ENCODE data around the gene ACSL1. TPM values are rescaled to one million over a fixed set of nuclear protein-coding genes. Genes with fewer than 3 reads are reported as not detected.

The ACSL1 gene
- total RNA-seq: 321 TPM
- long read RNA-seq, transcript ACSL1-209 (3 exons, 2,796 nt): minor isoform, 6 of 422 reads
- long read RNA-seq, transcript ACSL1-210 (21 exons, 2,469 nt): minor isoform, 7 of 422 reads
- long read RNA-seq, transcript ACSL1-201 (21 exons, 3,832 nt): major isoform, 206 of 422 reads
- long read RNA-seq, transcript ACSL1-202 (20 exons, 3,636 nt): minor isoform, 9 of 422 reads
- long read RNA-seq, partial matches to known transcripts: 56 of 422 reads
- long read RNA-seq, other reads (novel, unspliced or antisense): 132 of 422 reads

DNA sequence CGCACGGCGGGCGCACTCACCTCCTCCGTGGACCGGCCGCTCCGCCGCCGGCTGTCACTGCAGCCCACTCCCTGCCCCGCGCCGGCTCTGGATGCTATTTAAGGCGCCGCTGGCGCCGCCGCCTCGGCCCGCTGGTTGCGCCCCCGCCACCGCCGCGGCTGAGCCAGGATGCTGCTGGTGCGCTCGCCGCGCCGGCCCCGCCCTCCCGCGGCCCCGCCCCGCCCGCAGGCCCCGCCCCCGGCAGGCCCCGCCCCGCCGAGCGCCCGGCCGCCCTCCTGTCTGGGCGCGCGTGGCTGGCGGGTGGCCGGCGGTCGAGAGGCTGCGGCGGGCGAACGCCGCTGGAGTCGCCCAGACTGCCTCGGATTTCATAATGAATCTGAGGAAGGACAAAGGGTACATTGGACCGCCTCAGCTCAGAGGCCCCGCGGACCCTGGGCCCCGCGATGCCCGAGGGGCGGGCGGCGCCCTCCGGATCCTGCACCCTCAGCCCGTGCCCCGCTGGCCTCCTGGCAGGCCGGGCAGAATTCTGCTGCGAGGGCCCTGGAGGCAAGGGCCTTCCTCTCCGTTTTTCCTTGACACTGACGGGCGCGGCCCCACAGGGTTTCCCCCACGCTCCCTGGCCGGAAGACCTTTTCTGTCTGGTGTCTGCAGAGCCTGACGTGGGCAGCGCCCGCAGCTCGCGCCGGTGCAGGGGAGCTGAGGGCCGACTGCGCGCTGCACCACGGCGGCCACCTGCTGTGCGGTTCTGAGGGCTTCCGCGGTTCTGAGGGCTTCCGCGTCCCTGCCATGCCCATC lies at the start of gene ACSL1:
TSS of gene ACSL1 (minus strand) at position 73 of the 795 bp plus-strand sequence. CDS start 22,454 bp downstream, outside the sequence.
- intact Hi-C loops (cut with DNase I): no loop called here
- peak; percentile 94 to 96 for ATAC-seq

GRCh38 chr4:184873054-184873453 lies 47.3 kb upstream of the ACSL1 start:
- H3K9me3 ChIP-seq: no peaks in the 10 kb centered on the region
- no peak overlapping the region for H3K4me3 ChIP-seq
- H3K4me1 ChIP-seq: no peaks in the 10 kb centered on the region
- H3K36me3 ChIP-seq: no peaks in the 10 kb centered on the region
- no peak for TF ChIP-seq CTCF (IDR thresholded peaks at IDR 0.05)
- ATAC-seq (no peak), DNase-seq (no peak)
- H3K27me3 ChIP-seq (ENCODE audit: low read depth): no peaks in the 10 kb centered on the region
- intact Hi-C loops (cut with DNase I): no loop called here
- H3K27ac ChIP-seq: no peak overlapping the region

More for the DNA sequence above, at the start of gene ACSL1:
- Histone ChIP-seq H3K27ac (peak within 1 kb of the TSS; percentile 81), H3K27me3 (ENCODE audit: low read depth) (no peaks in the 10 kb centered on the region), H3K4me1 (peaks cover 20% of the 10 kb centered on the region), H3K9me3 (no peaks in the 10 kb centered on the region), H3K36me3 (no peaks in the 10 kb centered on the region), H3K4me3 (peak within 1 kb of the TSS; percentile 69)
- TF ChIP-seq CTCF (IDR thresholded peaks at IDR 0.05): no peak
- DNase-seq: peak; percentile 92

DNA sequence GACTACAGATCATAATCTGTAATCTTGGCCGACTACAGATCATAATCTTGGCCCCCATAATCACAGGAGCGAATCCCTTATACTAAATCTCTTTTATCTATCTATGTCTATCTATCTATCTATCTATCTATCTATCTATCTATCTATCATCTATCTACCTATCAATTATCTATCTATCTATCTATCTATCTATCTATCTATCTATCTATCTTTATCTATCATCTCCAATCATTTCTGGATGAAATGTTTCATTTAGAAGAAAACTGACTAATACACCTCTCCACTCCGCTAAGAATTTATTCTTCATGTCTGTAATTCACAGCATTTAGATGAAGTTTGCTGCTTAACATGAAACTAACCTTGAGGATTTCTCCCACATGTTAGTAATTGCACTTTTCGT lies 45.0 kb upstream of the ACSL1 start:
- no peak for DNase-seq
- Histone ChIP-seq H3K9me3 (no peaks in the 10 kb centered on the region), H3K36me3 (no peaks in the 10 kb centered on the region), H3K4me3 (no peak overlapping the region), H3K27me3 (ENCODE audit: low read depth) (no peaks in the 10 kb centered on the region), H3K27ac (no peak overlapping the region), H3K4me1 (no peaks in the 10 kb centered on the region)
- intact Hi-C loops (cut with DNase I): no loop called here
- ATAC-seq: no peak
- TF ChIP-seq CTCF (IDR thresholded peaks at IDR 0.05): no peak

DNA sequence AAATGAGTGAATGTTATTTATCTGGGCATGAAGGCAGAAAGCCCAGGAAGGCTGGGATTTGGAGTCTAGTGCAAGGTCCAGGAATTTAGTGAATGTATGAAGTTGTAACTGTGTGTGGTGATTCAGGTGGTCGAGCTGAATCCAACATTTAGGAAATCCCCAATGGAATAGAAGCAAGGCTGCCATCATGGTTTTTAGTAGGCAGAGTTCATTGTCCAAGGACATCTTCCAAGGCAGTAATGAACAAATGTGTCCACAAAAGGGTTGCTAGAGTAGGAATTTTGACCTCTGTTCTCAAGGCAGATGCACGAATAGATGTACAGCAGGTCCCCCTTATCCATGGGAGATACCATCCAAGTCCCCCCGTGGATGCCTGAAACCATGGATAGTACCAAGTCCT lies 42.9 kb upstream of the ACSL1 start:
- H3K36me3 ChIP-seq: no peaks in the 10 kb centered on the region
- no peak overlapping the region for H3K4me3 ChIP-seq
- TF ChIP-seq CTCF (IDR thresholded peaks at IDR 0.05): no peak
- intact Hi-C loops (cut with DNase I): no loop called here
- H3K9me3 ChIP-seq: no peaks in the 10 kb centered on the region
- no peaks in the 10 kb centered on the region for H3K27me3 ChIP-seq (ENCODE audit: low read depth)
- H3K4me1 ChIP-seq: no peaks in the 10 kb centered on the region
- H3K27ac ChIP-seq: no peak overlapping the region
- DNase-seq (no peak), ATAC-seq (no peak)

GRCh38 chr4:184863916-184864315 lies 38.1 kb upstream of the ACSL1 start:
- H3K36me3 ChIP-seq: no peaks in the 10 kb centered on the region
- no peak overlapping the region for H3K4me3 ChIP-seq
- no peak for ATAC-seq
- no peaks in the 10 kb centered on the region for H3K4me1 ChIP-seq
- no peak for DNase-seq
- intact Hi-C loops (cut with DNase I): no loop called here
- H3K27ac ChIP-seq: no peak overlapping the region
- no peaks in the 10 kb centered on the region for H3K9me3 ChIP-seq
- TF ChIP-seq CTCF (IDR thresholded peaks at IDR 0.05): no peak
- no peaks in the 10 kb centered on the region for H3K27me3 ChIP-seq (ENCODE audit: low read depth)
